Fibroblast of villous mesenchyme (primary cell): ENCODE measurements around the gene GLRA2. TPM values are rescaled to one million over a fixed set of nuclear protein-coding genes. Genes with fewer than 3 reads are reported as not detected.

Experiments used
- DNase-seq: peaks from one replicate; pipeline ENCODE4 v3.0.0-alpha.2; 2010; ENCODE audit warnings: low read depth
- H3K4me3 ChIP-seq: 2 replicates; pipeline ENCODE4 v1.5.1; 2011; ENCODE audit warnings: low read depth, mild to moderate bottlenecking, low read length
- CTCF ChIP-seq: IDR thresholded peaks from 2 replicates; pipeline ENCODE4 v1.5.1; 2012; ENCODE audit warnings: low read depth, mild to moderate bottlenecking, low read length; ENCODE audit not compliant: insufficient read depth
- total RNA-seq: library from RNA; depleted of rRNA; stranded (reverse); fragments of >200 nt; gene quantifications from 2 replicates; pipeline ENCODE4 v1.2.3, GENCODE V29; 2012

GLRA2 gene
- total RNA-seq, 1 donor = not detected

- TF ChIP-seq CTCF = no peak
- no peak overlapping the region for H3K4me3 ChIP-seq
- no peak for DNase-seq
Observed at GRCh38 chrX:14504960-14505538, 24.3 kb upstream of the GLRA2 start.

- H3K4me3 ChIP-seq = no peak overlapping the region
- TF ChIP-seq CTCF = no peak
- no peak for DNase-seq
Observed at GRCh38 chrX:14505648-14506047, 23.7 kb upstream of the GLRA2 start.

GRCh38 chrX:14506866-14507265, 22.5 kb upstream of the GLRA2 start:
- DNase-seq = no peak
- TF ChIP-seq CTCF = no peak
- no peak overlapping the region for H3K4me3 ChIP-seq

GRCh38 chrX:14508025-14508690, 21.2 kb upstream of the GLRA2 start:
- no peak for TF ChIP-seq CTCF
- no peak overlapping the region for H3K4me3 ChIP-seq
- no peak for DNase-seq

- no peak for TF ChIP-seq CTCF
- H3K4me3 ChIP-seq = no peak overlapping the region
- DNase-seq = no peak
Observed at GRCh38 chrX:14509325-14510057, 19.8 kb upstream of the GLRA2 start.

GRCh38 chrX:14528629-14529289, 577 bp upstream of the GLRA2 start:
- peak; percentile 45 for TF ChIP-seq CTCF
- peak; percentile 54 for DNase-seq
- no peak overlapping the region for H3K4me3 ChIP-seq
